Central memory CD4-positive, alpha-beta T cell (primary cell): ENCODE measurements around the gene ASXL1.

Experiments
- DNase-seq: peaks from one replicate; pipeline ENCODE4 v3.0.0; 2022

The ASXL1 gene

DNA sequence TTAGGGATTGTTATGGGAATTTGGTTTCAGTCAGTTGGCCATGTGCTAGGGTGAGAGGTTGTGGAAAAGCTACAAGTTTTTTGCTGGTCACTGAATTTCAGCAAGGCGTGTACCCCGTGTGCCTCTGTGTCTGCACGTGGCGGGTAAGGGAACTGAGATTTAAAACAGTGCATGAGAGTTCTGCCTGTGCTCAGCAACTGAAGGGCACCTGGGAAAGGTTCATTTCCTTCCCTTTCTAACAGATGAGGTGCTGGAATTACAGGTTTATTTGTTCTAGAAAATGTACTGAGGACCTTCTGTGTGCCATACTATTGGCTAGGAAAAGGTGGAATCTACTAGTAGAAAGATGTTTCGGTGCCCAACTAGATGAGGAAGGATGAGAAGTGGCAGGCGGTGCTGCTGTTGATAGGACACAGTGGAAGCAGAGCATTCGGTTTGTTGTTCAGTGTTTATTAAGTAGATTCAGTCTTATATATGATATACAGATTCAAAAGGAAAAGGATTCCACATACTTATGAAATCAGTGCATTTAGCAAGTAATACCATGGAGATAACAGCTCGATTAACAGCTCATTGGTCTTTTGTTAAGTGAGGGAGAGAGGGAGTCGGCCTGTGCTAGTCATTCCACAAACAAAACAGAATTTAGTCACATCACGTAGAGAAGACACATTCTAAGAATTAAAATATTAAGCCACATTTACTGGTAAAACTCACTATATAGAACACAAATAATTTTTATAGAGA, 84.7 kb downstream of the ASXL1 start:
- DNase-seq = no peak

DNA sequence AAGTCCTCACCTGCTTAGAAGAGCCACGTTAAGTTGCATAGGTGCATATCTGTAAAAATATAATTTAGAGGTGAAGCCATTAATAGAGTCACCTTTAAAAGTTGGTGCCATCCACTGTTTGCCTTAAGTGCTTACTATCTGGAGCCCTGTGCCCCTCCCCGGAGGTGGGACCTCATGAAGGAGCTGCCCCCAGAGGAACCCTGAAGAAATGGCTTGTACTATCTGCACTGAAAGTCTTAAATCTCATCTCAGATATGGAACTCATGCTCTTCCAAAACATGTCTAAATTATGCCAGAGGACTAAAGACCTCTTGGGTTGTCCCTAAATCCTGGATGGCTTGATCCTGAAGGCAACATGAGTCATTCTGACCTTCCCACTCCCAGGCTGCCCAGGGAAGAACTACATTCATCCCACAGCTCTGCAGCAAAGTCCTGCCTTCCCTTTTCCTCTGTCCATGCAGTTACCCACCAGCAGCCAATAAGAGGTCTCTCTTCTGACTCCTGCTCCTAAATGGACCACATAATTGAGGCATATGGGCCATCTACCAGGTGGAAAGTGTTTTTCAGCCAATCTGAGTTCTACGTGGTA, 85.3 kb downstream of the ASXL1 start:
- no peak for DNase-seq

DNA sequence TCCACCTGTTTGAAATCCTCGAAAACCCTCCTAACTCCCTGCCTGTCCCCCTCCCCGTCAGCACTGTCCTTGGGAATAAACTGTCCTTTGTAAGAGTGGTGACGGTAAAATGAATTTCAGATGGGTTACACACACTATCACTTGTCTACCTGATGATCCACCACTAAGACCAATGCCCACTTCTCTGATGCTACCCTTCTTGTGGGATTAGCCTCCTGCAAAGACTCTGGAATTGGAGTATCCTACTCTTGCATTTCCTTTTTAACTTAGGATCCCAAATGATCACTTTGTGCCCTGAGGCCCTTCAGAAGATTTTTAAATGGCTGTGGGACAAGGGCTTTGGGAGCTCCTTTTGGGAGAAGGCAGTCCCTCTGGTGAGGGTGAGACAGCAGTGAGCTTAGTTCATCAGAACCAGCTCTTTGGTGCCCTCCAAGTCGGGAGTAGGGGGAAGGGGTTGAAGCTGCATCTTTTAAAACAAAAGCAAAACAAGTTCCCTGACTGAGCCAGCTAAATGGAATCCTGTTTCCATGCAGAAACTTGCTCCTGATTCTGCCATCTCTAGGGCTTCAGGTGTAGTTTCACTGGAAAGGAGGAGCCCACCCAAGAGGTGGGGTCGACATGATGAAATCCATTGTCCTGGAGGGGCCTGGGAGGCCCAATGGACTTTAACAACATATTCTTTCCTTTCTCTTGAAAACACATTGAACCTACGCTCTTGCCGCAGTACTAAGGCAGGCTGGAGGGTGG, 86.5 kb downstream of the ASXL1 start:
- no peak for DNase-seq

DNA sequence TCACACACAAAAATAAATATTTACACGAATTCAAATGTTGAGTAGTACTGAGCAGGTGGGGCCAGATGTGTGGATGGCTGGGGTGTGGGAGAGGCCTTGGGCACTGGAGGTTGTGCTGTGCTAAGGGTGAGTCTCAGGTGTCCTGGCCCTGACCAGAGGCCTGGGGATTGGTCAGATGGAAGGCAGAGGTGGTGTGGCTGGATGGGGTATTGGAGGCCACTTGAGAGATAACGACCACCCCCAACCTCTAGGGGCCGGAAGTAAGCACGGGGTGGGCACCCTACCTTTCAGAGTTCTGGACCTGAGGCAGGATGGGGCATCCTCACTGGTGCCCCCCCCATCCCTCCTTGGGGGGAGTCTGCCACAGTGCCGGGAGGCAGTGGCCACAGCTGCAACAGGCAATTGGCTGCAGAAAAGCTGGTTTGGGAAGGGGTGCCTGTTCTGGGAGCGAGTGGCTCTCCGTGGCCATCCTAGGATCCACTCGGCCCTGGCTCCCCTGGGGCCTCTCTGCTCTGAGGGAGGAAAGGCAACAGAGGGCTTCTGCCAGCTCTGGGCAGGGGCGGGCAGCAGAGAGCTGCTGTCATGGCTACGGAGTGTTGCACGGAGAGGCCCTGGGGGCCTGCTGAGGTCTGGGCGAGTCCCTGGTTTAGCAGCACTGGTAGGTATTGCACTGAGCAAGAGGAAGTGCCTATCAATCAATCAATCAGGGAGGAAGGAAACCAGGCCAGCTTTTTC, 87.6 kb downstream of the ASXL1 start:
- no peak for DNase-seq

DNA sequence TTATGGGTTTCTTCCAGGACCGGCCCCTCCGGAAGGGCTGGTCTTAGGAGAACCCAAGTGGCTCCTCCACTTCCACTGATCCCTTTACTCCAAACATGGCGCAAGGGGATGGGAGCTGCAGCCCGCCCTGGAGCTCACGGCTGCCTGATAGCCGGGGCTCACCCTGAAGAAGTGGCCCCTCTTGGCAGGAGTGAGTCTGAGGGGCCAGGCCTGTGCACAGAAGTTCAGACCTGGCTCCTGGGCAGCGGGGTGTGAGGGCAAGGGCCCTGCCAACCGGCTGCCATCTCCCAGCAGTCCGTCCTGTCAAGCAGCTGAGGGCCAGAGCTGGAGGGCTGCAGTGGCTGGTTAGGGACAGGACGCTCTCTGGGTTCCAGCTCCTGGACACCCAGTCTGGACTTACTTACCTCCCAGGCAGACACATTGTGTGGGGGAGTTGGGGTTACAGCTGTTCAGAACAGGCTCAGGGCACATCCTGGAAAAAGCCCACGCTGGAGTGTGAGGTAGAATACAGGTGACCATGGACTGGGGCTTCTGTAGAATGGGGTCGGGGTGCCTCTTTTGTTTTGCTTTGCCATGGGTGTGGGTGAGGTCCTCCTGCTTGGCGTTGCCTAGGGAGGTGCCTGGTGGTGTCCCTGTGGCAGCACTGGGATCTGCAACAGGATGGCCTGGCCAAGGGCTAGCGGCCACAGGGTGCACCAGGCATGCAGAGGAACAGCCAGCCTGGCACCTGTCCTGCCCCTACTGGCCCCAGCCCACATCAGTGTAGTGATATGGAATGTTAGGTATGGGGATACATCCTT, 88.4 kb downstream of the ASXL1 start:
- no peak for DNase-seq

DNA sequence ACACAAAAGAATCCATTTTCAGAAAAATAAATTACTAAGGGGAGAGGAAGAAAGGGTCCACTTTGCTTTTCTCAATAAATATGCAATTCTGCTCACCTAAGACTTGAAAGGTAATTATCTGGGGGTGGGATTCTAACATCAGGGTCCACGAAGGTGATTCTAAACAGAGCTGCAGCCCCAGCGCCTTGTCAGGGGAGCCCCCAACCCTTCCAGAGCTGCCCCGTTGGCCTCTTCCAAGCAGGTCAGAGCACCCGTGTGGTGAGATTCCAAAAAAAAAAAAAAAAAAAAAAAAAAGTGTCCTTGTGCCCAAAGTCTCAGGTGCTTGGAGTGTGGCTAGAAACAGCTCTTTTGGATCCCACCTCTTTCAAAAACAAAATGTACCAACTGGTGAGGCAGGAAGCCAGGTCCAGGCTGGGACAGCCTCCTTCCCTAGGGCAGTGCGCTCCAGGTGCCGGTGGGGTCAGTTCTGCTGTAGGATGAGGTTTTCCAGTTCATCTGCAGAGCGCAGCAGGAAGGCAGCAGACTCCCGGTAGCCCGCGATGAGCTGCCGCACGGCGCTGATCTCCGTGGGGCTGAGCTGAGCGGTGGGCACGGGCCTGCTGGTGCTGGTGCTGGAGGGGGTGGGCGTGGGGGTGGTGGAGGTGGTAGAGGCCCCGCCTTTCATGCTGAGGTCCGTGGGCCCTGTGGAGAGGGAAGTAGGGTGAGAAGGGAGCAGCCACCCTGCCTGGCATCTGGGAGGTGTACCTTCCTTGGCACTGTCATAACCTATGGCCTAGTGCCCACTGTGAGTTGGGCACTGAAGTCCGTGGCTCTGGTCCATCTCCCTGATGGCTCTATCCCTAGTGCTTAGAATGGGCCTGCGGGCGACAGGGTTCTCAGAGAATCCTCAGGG, 89.3 kb downstream of the ASXL1 start:
- DNase-seq = no peak

DNA sequence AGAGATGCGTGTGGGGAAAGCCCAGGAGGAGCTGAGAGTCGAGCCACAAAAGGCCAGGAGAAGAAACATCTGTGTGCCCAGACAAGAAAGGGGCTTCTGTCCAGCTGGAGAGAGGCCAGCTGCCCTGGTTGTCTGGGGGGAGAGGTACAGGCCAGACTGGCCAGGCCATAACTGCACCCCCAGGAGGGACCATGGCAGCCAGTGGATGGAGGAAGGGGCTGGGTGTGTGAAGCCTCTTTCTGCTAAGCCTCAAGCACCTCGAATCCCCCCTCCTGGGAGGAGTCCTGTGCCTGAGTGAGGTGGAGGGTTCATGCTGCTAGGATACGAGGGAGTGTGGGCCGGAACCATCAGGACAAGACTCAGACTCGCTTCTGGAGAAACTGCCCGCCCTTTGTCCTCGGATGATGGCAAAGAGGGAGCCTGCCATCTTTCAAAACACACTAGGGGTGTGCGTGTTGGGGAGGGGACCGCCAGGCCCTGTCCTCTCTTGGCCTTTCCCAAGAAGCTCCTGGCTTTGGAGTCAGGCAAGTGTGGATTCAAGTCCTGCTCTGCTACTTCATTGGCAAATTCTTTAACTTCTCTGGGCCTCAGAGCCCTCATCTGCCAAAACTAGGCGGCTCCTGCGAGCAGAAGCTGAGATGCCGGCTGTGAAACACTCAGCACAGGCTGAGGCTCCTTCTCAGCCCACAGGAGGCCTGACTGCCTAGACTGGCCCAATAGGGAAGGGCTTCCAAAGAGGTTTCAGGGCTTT, 90.3 kb downstream of the ASXL1 start:
- DNase-seq = no peak

DNA sequence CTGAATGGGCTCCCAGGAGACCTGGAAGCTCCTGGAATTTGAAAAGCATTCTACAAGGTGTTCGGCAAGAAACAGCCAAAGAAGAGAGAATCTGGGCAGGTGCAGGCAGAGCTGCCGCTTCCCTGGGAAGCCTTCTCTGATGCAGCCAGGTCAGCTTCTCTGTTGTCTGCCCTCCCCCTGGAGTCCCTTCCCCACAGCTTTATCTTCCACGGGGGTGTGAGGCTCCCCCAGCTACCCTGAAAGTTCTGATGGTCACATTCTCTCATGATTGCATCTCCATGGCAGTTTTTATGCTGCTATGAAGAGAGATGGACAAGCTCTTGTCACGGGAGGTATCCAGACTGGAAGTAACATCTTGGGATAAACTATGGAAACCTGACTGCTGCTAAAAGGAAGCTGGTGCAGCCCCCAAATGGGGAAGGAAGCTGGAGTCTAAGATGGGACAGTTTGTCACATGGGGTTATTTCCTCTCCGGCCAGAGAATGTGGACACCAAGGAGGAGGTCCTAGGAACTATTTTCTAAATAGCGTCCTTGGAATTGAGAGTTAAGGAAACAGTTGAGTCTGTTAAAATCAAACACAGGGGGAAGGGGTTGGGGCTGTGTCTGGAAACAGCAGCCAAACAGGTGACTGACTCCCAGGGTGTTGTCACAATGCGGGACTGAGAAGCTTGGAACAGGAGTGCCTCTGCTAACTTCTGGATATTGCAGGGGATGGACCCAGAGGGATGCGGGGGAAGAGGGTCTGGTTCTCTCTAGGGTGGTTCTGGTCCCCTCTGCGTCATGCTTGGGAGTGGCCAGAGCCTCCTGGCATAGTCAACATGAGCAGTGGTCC, 91.1 kb downstream of the ASXL1 start:
- no peak for DNase-seq

DNA sequence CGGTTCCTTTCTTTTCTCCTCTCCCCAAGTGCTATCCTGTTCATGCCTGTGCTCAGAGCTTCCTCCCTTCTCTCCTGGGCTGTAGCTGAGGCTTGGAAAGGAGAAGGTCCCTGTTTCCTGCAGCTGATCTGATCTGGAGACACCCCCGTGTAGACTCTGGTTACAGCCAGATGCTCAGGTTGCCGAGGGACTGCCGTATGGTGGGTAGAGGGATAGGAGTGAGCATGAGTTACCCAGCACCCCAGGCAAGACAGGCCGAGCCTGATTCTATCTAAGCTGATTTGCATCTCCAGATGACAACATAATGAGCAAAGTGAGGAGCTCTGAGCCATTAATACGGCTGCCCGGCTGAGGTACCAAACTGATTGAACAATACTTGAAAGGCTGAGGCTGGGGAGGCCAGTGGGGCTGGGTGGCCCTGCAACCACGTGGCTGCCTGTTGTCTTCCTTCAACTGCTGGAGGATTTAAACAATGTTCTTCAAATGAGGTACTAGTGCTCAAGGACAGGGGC, 91.8 kb downstream of the ASXL1 start:
- DNase-seq = no peak

DNA sequence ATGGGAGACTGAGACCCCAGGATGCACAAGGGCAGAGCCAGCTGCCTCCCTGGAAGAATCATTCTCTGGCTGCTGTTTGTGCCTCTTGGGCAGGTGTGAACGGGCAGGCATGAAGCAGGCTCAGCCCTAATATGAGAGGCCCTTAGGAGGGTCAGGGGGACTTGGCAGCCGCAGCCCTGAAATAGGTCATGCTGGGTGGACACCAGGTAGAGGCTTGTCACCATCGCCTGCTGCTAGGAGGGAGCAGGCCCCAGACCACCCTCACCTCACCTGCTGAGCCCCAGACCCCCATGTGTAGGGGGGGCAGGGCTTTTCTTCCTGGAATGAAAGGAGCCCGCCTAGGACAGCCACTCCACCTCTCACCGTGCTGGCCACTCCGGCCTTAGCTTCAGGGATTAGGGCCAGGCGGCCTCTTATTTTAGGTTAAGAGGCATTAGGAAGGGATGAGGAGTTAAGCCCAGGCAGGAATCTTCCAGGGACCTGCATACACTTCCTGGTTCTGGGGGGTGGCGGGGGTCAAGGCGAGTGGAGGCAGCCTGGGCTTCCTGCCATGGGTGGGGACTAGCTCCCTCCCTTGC, 92.4 kb downstream of the ASXL1 start:
- DNase-seq = no peak

DNA sequence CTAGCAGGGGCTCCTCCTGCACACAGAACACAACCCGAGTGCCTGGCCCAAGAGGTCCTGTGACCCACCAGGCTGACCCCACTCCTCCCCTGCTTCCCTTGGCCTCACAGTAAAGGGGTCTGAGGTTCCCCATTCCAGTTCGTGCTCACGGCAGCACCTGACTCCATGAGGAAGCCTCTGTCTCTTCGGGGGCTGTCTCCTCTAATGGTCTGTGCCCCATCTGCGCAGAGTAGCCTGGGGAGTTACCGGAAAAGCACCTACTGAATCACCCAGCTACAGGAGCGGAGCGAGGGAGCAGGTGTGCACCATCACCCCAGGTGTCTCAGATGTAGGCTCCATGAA, 93.2 kb downstream of the ASXL1 start:
- no peak for DNase-seq

DNA sequence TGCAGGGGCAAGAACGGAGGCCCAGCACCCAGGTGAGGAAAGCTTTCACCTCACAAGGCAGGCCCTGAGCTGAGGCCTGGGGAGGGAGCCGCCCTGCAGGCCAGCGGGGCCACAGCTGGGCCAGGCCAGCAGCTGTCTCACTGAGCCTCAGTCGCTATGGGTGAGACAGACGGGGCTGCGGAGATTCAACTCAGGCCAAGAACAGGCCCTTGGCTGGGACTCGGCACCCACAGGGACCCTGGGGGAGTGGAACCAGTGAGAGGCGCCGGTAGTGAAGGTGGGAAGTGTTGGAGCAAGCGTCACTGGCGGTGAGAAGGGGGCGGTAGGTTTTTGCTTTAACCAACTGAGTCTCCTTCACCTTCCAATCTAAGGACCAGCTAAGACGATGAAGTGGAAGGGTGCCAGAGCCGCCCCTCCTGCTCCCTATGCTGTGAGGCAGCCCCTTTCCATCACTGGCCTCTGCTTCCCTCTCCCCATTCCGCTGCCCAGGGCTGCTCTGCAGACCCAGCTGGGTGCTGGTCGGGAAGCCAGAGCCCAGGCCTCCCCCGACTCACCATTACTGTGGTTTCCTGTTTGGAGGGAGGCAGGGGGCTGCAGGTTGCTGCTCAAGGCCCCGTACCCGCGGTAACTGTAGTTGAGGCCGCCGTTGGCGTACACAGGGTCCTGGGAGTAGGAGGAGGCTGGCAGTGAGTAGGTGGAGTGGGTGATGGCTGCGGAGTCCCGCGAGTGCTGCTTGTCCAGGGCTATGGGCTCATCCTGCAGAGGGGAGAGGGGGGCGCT, 93.7 kb downstream of the ASXL1 start:
- DNase-seq = no peak

DNA sequence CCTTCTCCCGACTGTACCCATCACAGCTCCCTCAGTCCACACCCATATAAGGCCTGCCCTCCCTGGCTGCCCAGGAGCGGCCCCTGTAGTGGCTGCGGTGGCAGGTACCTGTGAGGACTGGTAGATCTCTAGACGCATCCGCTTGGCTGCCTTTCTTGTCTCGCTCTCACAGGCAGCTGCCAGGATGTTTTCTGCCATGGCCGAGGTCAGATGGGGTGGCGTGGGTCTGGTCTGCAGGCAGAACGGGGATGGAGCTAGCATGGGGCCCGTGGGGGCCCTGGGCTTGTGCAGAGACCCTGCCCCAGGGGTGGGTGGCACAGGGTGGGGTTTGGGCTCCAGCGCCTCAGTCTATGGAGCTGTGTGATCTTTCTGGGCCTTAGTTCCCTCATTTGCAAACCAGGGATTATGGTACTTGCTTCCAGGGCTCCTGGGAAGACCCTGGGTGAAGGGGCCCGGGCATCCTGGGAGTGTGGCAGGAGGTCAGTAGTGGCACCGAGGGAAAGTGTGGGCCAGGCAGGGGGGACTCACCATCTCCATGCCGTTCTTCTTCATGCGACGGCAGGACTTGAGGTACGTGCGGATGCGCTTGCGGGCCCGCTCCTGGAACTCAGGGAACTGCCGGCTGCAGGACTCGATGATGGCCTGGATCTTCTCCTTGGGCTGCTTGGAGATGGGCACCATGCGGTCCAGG, 94.8 kb downstream of the ASXL1 start:
- DNase-seq = no peak

DNA sequence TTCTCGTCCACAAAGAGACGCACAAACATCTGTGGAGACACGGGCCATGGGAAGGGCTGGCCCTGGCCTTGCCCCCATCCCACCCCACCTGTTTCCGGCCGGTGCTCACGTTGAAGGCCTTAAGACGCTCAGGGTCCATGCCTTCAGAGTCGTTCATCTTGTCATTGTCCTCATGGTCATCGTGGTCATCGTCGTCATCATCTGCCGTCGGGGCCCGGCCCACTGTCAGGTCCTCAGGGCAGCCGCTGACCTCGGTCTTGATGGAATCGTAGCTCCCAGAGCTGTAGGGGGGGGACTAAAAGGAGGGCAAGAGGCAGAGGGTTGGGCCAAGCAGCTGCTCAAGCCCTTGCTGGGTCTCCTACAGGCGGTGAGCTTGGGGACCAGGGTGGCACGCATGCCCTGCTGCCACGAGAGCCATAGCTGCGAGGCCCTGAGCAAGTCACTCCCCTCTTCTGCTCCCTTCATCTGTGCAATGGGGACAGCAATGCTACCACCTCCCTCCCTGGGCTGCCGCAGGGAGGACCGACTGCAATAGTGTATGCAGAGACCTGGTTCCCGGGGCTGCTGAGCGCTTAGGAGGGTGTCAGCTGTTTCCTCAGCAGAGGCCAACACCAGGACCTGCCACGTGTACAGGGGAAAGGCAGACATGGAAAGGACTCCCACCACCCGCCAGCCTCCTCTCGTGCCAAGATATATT, 95.5 kb downstream of the ASXL1 start:
- no peak for DNase-seq

DNA sequence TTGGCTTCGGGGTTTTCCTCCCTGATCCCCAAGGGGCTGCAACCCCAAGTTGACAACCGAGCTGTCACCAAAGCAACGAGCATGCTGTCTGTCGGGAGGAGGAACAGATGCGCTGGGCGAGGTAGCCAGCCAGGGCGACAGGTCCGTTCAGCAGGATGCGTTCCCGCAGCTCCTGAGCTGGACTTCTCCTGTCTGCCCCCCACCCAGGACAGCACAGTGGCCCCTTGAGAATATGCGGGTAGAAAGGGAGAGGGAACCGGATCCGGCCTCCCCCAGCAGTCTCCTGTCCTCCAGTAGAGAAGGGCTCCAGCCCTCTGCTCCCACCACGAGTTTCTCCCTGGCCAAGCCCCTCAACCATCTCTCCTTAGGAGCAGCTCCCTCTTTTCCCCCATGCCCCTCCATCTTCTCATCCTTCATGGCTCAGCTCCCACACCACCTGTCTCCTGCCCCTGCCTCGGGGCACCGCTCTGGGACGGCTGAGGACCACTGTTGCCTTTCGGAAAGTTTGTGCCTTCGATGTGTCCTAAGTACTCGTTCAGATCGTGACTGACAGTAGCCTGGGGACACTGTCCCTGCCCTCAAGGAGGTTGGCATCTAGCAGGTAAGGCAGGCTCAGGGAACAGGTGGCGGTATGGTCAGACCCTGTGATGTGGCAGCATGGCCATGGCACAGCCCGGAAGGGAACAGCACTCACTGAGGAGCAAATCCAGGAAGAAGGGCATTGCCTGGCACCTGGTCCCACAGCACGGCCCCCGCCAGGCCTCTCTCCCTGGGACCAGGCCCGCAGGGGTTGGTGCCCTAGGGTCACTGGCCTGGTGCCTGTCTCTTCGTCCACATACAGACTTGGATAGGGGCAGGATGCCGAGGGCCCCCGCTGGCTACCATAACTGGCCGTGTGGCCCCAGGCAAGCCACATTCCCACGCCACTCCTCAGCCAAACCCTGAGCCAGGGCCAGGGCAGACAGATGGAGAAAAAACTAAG, 96.3 kb downstream of the ASXL1 start:
- DNase-seq = no peak
